ENCODE data around the gene SERPINA4.
"Not testable (repeated sequence)": the region's sequence is repeated elsewhere in the genome, so short reads cannot be mapped to it uniquely, and the experiment has no call there.

Gene SERPINA4

GRCh38 chr14:94594441-94594840 lies 33.2 kb downstream of the SERPINA4 start:
- DNase-seq, result no peak

DNA sequence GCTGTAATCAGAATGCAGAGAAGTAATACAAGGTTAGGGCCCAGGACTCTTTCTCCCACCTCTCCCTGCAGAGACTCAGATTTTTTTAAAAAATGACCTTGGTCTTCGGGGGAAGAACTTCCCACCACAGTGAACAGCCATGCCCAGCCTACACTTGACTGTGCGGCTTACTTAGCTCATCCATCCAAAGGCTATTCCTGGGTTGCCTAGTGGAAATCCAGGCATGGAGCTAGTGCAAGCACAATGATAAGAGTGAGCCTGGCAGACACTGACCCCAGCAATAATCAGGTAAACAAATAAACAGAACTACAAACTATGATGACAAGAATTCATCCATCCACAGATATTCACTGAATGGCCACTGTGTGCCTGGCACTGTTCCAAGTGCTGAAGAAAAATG lies 34.7 kb downstream of the SERPINA4 start:
- no peak for DNase-seq

GRCh38 chr14:94596361-94596760 lies 35.1 kb downstream of the SERPINA4 start:
- DNase-seq, result no peak

- no peak for DNase-seq
These were observed 36.5 kb downstream of the SERPINA4 start for GRCh38 chr14:94597788-94598187.

DNA sequence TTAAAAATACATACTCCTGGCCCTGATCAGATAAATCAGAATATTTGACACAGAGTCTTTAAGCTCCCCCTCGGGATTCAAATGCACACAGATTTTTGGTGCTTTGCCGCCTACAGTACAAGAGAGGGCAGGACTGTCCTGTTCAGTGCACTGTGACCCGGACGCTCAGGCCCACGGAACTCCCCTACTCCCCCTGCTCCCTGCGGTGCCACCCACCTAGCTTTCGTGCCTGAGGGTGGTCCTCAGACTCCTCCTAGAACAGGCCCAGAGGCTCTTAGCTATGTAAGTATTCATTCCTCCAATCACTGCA lies 37.2 kb downstream of the SERPINA4 start:
- no peak for DNase-seq

DNA sequence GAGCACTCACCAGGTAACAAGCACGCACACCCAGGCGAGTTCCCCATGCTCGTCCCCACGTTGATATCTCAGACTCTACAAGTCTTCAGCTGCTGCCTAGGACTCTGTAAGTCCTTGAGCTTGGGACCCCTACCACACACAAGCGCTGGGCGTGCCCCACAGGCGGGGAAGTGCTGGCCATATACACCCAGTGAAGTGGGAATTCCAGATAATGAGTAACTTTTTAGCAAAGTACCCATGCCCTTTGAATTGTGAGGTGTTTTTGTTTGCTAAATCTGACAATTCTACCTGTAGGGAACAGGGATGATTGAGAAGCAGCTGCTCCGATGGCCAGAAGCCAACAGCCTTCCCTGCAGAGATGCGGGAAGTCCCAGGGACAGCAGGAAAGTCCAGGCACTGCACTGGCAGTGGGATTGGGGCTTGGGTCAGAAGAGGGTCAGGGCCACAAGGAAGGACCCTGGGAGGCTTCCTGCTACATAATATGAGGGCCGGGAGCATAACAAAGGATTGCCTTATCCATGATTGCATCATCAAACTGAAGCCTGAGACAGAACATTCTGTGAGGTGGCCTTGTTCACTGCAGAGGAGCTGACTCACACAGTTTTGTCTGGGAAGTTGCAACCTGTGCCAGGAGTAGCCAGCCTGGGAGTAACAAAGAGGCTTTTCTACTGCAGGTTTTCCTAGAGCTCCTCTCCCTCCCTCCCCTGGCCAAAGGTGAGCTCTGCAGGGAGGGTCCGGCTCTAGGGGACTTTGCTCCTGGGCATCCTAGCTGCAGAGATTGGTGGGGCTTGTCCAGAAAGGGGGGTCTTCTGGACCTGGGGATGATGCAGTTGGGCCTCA lies 37.8 kb downstream of the SERPINA4 start:
- DNase-seq, result peak; percentile 98

GRCh38 chr14:94599656-94600004 lies 38.4 kb downstream of the SERPINA4 start:
- no peak for DNase-seq

GRCh38 chr14:94600148-94600545 lies 38.9 kb downstream of the SERPINA4 start:
- DNase-seq, result no peak

DNA sequence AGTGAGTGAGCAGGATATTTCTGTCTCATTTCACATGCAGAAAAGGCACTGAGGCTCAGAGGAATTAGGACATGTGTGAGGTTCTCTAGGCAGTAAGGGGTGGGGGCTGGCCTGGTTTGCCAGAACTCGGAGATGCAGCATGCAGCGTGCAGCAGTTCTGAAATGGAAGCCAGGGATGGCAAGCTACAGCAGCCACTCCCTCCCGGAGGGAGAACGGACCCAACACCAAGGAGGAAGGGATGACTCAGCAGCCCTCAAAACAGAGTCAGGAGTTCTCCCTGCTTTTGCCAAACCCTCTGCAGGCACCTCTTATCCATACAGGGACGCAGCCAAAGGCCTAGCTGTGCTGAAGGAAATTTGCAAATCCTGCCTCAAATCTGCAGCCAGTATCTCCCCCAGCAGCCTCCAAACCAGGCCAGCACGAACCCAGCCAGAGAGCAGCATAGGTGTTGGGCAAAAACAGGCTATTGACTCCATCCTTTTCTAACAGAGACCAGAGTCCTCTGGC lies 40.7 kb downstream of the SERPINA4 start:
- peak; percentile 92 for DNase-seq

GRCh38 chr14:94602722-94603121 lies 41.5 kb downstream of the SERPINA4 start:
- no peak for DNase-seq

- no peak for DNase-seq
These were observed 44.1 kb downstream of the SERPINA4 start for GRCh38 chr14:94605361-94605760.

- not testable (repeated sequence) for DNase-seq
These were observed 47.7 kb downstream of the SERPINA4 start for GRCh38 chr14:94608966-94609365.

DNA sequence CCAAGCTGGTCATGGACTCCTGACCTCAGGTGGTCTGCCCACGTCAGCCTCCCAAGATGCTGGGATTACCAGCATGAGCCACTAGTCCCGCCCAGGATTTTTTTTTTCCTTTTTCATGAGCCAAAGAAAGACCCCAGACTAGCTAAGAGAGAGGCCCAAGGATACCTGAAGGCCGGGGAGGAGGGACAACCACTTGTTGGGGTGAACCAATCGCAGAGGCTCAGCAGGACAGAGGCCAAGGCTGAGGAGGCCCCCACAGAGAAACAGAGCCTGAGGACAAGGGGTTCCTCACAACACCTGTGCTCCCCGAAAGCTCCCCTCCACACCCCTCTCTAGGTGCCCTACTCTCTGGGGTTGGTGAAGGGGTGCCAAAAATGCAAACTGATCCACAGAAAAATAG lies 49.9 kb downstream of the SERPINA4 start:
- no peak for DNase-seq

- no peak for DNase-seq
These were observed 50.9 kb downstream of the SERPINA4 start, which contains the start of gene SERPINA3 for GRCh38 chr14:94612174-94612573. Gene SERPINA3 (plus strand): TSS chr14:94612391. CDS start chr14:94614442, 2,051 bp downstream.

DNA sequence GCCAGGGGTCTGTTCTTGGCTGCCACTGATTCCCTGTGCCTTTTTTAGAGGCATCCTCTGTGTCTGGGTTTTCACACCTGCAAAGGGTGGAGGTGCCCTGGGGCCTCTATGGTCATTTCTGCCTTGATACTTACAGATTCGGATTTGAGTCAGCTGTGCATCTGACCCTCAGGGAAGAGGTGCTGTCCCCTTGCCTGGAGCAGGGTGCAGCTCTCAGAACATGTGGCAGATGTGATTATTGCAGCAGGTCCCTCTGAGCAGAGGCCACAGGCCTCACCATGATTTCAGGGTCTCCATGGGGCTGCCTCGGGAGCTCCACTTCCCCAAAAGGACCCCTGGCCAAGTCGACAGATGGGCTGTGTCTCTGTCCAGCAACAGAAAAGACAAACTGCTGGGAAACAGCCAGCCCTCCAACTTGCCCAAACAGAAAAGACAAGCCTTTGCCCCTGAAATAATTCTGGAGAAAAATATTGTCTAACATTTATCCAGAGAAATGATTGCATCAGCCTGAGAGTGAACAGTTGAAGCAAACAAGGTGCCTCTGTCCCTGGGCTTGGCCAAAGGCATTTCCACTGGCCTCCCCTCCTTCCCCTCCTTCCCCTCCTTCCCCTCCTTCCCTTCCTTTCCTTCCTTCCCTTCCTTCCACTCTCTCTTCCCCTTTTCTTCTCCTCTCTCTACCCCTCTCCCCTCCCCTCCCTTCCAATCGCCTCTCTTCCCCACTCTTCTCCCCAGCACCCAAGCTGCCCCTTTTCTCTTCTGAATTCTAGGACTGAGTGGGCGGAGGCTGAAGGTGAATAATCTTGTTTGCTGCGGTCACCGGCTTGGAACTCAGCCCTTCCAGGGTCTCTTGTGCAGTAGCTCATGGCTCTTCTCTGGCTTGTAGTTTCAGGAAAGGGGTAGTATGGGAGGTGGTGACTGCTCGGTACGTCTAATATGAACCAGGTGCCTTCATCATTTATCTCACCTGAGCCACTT lies 51.6 kb downstream of the SERPINA4 start:
- DNase-seq, result no peak

DNA sequence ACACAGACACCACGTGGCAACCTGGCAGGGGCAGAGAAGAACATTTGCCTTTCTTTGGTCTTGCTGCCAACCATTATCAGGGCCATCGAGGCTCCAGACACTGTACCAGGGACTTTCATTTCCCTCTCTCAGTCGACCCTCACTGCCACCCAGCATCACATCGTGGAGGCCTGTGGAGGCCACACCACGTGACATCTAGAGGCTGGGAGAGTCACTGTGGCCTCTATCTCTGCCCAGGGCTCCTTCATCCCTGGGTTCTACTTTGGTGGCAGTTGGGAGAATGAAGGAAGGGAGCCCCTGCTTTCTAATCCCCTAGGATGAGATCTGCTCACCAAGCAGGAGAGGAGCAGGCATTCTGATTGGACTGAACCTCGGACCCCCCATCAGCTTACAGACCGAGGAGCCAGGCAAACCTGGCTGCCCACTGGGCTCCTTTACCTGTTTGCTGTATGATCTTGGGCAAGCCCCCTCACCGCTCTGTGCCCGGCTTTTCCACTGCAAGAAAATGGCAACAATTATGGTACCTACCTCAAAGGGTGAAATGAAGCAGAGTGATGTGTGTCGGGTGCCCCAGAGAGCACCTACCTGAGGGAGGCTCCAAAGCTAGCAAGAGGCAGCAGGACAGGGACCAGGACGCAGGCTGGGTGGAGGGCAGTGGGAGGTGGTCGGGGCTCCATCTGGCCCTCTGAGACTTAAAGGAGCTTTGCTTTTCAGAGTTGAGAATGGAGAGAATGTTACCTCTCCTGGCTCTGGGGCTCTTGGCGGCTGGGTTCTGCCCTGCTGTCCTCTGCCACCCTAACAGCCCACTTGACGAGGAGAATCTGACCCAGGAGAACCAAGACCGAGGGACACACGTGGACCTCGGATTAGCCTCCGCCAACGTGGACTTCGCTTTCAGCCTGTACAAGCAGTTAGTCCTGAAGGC lies 52.7 kb downstream of the SERPINA4 start:
- DNase-seq, result no peak

GRCh38 chr14:94614802-94615201 lies 53.6 kb downstream of the SERPINA4 start:
- no peak for DNase-seq

- DNase-seq, result no peak
These were observed 54.0 kb downstream of the SERPINA4 start for GRCh38 chr14:94615254-94615653.

DNA sequence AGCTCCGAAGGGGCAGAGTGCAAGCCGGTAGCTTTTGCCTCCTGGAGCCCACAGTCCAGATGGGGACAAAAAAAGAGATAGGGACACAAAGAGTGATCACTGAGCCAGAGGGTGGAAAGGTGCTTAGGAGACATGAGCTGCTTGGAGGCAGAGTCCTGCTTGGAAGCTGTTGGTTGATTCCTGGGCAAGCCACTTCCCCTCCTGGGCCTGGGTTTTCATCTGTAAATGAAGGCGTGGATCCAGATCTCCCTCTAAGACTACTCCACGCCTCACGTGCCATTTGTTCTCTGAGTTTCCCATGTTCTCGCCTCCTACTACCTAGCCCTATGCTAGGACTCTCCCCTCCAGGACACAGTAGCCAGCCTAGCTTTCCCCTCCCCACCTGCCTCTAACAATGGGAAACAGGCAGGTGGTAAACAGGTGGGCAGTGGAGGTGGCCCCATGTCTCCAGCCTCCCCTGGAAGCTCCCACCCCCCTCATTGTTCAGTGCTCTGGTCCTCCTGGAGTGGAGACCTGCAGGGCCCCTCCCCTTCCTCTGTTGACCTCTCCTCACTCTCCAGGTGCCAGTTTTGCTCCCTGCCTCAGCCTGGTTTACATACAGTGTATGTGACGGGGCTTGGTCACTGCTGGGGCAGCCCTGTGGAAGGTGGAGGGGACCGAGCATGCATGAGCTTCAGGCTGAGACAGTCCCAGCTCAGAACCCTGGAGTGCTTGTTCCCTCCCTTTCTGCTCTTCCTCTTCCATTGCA lies 54.8 kb downstream of the SERPINA4 start:
- no peak for DNase-seq

GRCh38 chr14:94617366-94617941 lies 56.2 kb downstream of the SERPINA4 start:
- DNase-seq, result no peak
